HUES64 (cell line): Measurements from ENCODE around the gene ELP1.
"Not testable (repeated sequence)": the region's sequence is repeated elsewhere in the genome, so short reads cannot be mapped to it uniquely, and the experiment has no call there.

Source experiments
- H3K27ac ChIP-seq: 2 replicates; pipeline ENCODE4 v1.7.0; 2013; ENCODE audit warnings: low read depth, low read length, inconsistent platforms
- H3K27me3 ChIP-seq: 2 replicates; pipeline ENCODE4 v1.6.1; 2013; ENCODE audit warnings: mild to moderate bottlenecking, low read length; ENCODE audit not compliant: insufficient read depth
- H3K36me3 ChIP-seq: 2 replicates; pipeline ENCODE4 v1.6.1; 2013; ENCODE audit warnings: mild to moderate bottlenecking, low read length; ENCODE audit not compliant: insufficient read depth
- H3K4me1 ChIP-seq: 2 replicates; pipeline ENCODE4 v1.6.1; 2013; ENCODE audit warnings: mild to moderate bottlenecking, low read length, moderate library complexity; ENCODE audit not compliant: insufficient read depth
- H3K4me3 ChIP-seq: 2 replicates; pipeline ENCODE4 v1.5.1; 2013; ENCODE audit warnings: mild to moderate bottlenecking, low read length, moderate library complexity
- H3K9ac ChIP-seq: 2 replicates; pipeline ENCODE4 v1.6.1; 2013; ENCODE audit warnings: mild to moderate bottlenecking, low read depth, low read length
- H3K9me3 ChIP-seq: 2 replicates; pipeline ENCODE4 v1.6.1; 2013; ENCODE audit warnings: low read depth, low read length; ENCODE audit not compliant: insufficient read depth
- WGBS: fragments of 150-250, 120-280 bp; methylation state at CpG from one replicate; pipeline ENCODE4 v1.1.7; 2013; ENCODE audit warnings: missing lambda C conversion rate; 5-methylcytosine and 5-hydroxymethylcytosine counted together

ELP1 gene

DNA sequence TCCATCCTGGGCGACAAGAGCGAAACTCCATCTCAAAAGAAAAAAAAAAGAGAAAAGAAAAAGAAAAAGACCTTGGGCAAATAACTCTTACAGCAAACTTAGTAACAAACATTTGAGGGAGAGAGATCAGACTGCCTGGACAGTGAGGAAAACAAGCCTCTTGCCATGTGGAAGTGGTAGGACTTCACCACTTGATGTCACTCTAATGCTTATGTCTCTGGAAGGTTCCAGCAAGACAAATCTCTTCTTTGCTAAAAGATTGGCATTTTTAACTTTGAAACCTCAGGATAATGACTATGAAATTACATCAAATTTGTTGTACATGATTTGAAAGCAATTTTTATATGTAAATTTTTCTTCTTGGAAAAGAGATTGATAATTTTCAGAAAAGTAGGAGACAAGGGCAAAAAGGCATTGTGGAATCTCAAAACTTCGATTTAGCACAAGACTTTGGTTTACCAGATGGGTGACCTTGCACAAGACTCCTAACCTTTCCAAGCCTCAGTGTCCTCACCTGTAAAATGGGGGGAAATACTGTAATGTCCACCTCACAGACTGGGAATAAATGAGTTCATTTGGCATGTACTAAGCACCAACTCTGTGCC lies 83.5 kb downstream of the ELP1 start:
- Histone ChIP-seq H3K4me1 (no peaks in the 10 kb centered on the region), H3K27ac (no peak overlapping the region), H3K36me3 (no peaks in the 10 kb centered on the region), H3K9ac (no peak overlapping the region), H3K4me3 (no peak overlapping the region), H3K27me3 (no peaks in the 10 kb centered on the region), H3K9me3 (no peaks in the 10 kb centered on the region)
- WGBS: 100% methylated on average over 3 of the region's 3 CpGs

GRCh38 chr9:108848296-108848695 lies 85.6 kb downstream of the ELP1 start:
- not testable (repeated sequence) for H3K4me1 ChIP-seq, H3K9ac ChIP-seq, H3K27ac ChIP-seq, H3K27me3 ChIP-seq, H3K9me3 ChIP-seq, H3K36me3 ChIP-seq, H3K4me3 ChIP-seq
- 95% methylated on average over 8 of the region's 8 CpGs for WGBS

DNA sequence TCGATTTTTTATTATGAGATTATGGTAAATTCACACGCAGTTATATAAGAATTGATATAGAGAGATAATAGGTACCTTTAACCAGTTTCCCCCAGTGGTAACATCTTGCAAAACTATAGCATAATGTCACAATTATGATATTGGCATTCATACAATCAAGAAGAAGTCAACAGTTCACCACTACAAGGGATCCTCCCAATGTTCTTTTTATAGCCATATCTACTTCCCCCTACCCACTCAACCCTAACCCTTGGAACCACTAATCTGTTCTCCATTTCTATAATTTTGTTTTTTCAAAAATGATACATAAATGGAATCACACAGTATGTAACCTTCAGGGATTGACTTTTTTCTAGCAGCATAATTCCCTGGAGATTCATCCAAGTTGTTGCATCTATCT lies 88.0 kb downstream of the ELP1 start:
- Histone ChIP-seq H3K36me3 (no peaks in the 10 kb centered on the region), H3K27ac (no peak overlapping the region), H3K4me3 (no peak overlapping the region), H3K9ac (no peak overlapping the region), H3K4me1 (no peaks in the 10 kb centered on the region; the same call in 1 of the 2 replicates), H3K27me3 (no peaks in the 10 kb centered on the region), H3K9me3 (no peaks in the 10 kb centered on the region)
- WGBS: no CpG with 5 or more reads among the region's 2 CpGs

- Histone ChIP-seq H3K4me3 (no peak overlapping the region), H3K9ac (no peak overlapping the region), H3K36me3 (no peaks in the 10 kb centered on the region), H3K27ac (no peak overlapping the region), H3K27me3 (no peaks in the 10 kb centered on the region), H3K4me1 (no peaks in the 10 kb centered on the region; the same call in 1 of the 2 replicates), H3K9me3 (no peaks in the 10 kb centered on the region)
- 92% methylated on average over 5 of the region's 5 CpGs for WGBS
Measured at GRCh38 chr9:108845507-108845906, 88.4 kb downstream of the ELP1 start.

DNA sequence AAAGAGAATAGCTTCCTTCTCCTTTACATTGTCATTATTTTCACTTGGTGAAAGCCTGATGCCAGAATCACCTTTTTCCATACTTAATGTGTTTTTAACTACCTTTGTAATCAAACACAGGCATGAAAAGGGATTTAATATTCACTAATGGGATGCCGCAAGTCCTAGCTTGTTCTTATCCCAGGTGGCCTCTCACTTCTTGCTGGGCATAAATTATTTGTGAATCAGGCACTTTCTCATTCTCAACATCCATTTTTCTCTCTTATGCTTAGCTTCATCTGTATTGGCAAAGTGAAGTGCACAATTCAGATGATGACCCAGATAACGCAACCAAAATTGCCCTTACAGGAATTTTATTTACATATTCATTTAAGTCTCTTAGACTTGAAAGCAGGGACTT lies 89.1 kb downstream of the ELP1 start:
- WGBS: 91% methylated on average over 2 of the region's 2 CpGs

DNA sequence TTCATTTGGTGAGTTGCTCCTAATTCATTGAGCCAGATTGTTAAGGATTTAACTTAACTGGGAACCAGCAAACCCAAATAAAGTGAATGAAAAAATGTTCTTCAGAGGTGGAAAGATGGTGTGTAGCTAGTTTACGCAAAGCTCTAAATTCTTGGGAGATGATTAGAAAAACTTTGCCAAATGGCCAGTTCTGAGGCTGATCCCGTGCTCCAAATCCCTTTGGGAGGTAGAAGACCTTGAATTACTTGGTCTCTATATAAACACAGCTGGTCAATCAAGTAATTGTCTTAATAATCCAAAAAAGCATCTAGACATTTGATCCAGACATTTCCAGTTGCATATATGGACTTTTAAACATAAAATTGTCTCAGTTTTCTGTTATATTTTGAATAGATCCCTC lies 89.5 kb downstream of the ELP1 start:
- WGBS: 90% methylated on average over 2 of the region's 2 CpGs
- Histone ChIP-seq H3K4me1 (no peaks in the 10 kb centered on the region; the same call in 1 of the 2 replicates), H3K27me3 (no peaks in the 10 kb centered on the region), H3K4me3 (no peak overlapping the region), H3K9me3 (no peaks in the 10 kb centered on the region), H3K9ac (no peak overlapping the region), H3K27ac (no peak overlapping the region), H3K36me3 (no peaks in the 10 kb centered on the region)

More for the DNA sequence above, 89.1 kb downstream of the ELP1 start:
- H3K9me3 ChIP-seq: no peaks in the 10 kb centered on the region
- H3K27me3 ChIP-seq: no peaks in the 10 kb centered on the region
- no peaks in the 10 kb centered on the region for H3K36me3 ChIP-seq
- no peak overlapping the region for H3K9ac ChIP-seq
- H3K27ac ChIP-seq: no peak overlapping the region
- no peaks in the 10 kb centered on the region; the same call in 1 of the 2 replicates for H3K4me1 ChIP-seq
- no peak overlapping the region for H3K4me3 ChIP-seq

DNA sequence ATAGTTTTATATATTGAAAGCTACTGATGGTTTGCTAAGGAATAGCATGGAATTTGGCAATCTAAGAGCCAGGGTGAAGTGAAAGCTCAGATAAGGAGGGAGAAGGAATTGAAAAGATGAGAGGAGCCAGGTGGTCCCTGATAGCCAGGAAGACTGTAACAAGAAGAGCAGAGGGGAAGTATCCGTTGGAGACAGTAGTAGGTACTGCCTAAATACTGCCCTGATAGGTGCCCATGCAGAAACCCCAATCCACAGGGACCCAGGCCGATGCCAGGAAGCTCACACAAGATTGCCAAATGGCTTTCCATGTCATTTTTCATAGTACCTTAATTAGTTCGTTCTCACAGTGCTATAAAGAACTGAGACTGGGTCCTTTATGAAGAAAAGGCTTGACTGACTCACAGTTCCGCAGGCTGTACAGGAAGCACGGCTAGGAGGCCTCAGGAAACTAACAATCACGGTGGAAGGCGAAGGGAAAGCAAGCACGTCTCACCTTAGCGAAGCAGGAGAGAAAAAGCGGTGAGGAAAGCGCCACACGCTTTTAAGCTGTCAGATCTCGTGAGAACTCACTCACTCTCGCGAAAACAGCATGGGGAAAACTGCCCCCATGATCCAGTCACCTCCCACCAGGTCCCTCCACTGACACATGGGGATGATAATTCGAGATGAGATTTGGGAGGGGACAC lies 91.2 kb downstream of the ELP1 start:
- Histone ChIP-seq H3K27ac (no peak overlapping the region), H3K4me1 (no peaks in the 10 kb centered on the region; the same call in 1 of the 2 replicates), H3K36me3 (no peaks in the 10 kb centered on the region), H3K4me3 (no peak overlapping the region), H3K27me3 (no peaks in the 10 kb centered on the region), H3K9ac (no peak overlapping the region), H3K9me3 (no peaks in the 10 kb centered on the region)
- 84% methylated on average over 15 of the region's 16 CpGs for WGBS

GRCh38 chr9:108839561-108839960 lies 94.4 kb downstream of the ELP1 start:
- not testable (repeated sequence) for H3K9ac ChIP-seq, H3K4me3 ChIP-seq, H3K27me3 ChIP-seq, H3K36me3 ChIP-seq, H3K4me1 ChIP-seq, H3K9me3 ChIP-seq, H3K27ac ChIP-seq
- 90% methylated on average over 5 of the region's 5 CpGs for WGBS

GRCh38 chr9:108838017-108838416 lies 95.9 kb downstream of the ELP1 start:
- H3K4me1 ChIP-seq: peaks cover 8% of the 10 kb centered on the region
- no peaks in the 10 kb centered on the region for H3K27me3 ChIP-seq
- no peak overlapping the region for H3K9ac ChIP-seq
- no peaks in the 10 kb centered on the region for H3K9me3 ChIP-seq
- no peaks in the 10 kb centered on the region for H3K36me3 ChIP-seq
- H3K27ac ChIP-seq: no peak overlapping the region
- no peak overlapping the region for H3K4me3 ChIP-seq
- 96% methylated on average over 6 of the region's 6 CpGs for WGBS

GRCh38 chr9:108837530-108837929 lies 96.4 kb downstream of the ELP1 start:
- 97% methylated on average over 2 of the region's 4 CpGs for WGBS
- Histone ChIP-seq H3K4me1 (peaks cover 8% of the 10 kb centered on the region; the same call in 1 of the 2 replicates), H3K4me3 (no peak overlapping the region), H3K9me3 (no peaks in the 10 kb centered on the region), H3K27ac (no peak overlapping the region), H3K27me3 (no peaks in the 10 kb centered on the region), H3K36me3 (no peaks in the 10 kb centered on the region), H3K9ac (no peak overlapping the region)

GRCh38 chr9:108836781-108837180 lies 97.1 kb downstream of the ELP1 start:
- WGBS: 83% methylated on average over 5 of the region's 5 CpGs
- Histone ChIP-seq H3K27ac (no peak overlapping the region), H3K27me3 (no peaks in the 10 kb centered on the region), H3K36me3 (no peaks in the 10 kb centered on the region), H3K9me3 (no peaks in the 10 kb centered on the region), H3K4me3 (no peak overlapping the region), H3K9ac (no peak overlapping the region), H3K4me1 (peaks cover 8% of the 10 kb centered on the region; the same call in 1 of the 2 replicates)
